ENCODE measurements around the gene SLC9C1.
"Not testable (repeated sequence)": the region's sequence is repeated elsewhere in the genome, so short reads cannot be mapped to it uniquely, and the experiment has no call there.

Gene SLC9C1

GRCh38 chr3:112228786-112229185, 65.2 kb downstream of the SLC9C1 start:
- H3K4me3 ChIP-seq (ENCODE audit: control insufficient read depth, low read depth, low read length) = no peak overlapping the region
- TF ChIP-seq CTCF (IDR thresholded peaks at IDR 0.05; ENCODE audit: control insufficient read depth, insufficient read depth, low read depth, low read length, missing control alignments) = no peak
- no peak for DNase-seq (ENCODE audit: low read depth)

DNA sequence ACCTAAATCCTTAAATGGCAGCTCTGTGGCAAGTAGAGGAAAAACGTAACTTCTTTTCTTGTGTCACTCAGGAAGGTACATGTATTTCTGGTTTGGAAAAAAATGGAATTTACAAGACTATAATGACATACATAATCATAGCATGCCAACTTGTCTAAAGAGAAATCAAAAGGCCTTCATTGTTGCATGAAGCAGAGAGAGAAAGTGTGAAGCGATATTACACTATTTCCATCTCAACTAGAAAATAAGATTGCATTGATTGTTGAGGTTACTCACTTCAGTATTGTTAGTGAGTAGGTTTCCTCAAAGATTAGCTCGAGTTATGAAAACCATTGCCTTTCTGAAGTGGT, 93.7 kb downstream of the SLC9C1 start:
- H3K4me3 ChIP-seq (ENCODE audit: control insufficient read depth, low read depth, low read length) = no peak overlapping the region
- TF ChIP-seq CTCF (IDR thresholded peaks at IDR 0.05; ENCODE audit: control insufficient read depth, insufficient read depth, low read depth, low read length, missing control alignments) = no peak
- no peak for DNase-seq (ENCODE audit: low read depth)

DNA sequence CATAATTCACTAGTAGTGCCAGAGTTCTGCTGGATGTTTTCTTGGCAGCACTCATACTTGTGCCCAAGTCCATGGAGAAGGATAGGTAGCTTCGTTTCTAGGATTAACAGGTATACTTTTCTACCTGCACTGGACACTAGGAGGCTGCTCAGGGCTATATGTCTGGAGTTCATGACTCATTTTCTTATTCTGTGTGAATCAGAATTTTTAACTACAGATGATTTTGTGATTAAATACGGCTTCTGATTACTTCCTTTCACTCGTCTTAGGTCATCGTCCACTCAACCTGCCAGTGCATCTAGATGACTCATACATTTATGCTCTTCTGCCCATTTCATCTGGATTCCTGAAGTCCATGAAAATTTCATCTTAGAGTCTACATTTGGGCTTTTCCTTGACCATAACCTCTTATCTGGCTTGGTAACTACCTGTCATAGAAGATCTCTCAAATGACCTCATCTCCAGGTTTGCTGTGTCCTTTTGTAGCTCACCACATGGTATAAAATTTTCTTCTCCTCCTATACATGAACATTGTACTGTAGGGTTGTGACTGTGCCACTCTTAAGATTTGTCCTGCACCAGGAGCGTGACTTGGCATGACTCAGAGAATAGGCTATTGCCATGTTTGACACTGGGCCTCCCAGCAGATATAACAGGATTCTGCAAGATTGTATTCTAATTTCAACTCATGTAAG, 94.2 kb downstream of the SLC9C1 start:
- no peak overlapping the region for H3K4me3 ChIP-seq (ENCODE audit: control insufficient read depth, low read depth, low read length)
- DNase-seq (ENCODE audit: low read depth) = no peak
- TF ChIP-seq CTCF (IDR thresholded peaks at IDR 0.05; ENCODE audit: control insufficient read depth, insufficient read depth, low read depth, low read length, missing control alignments) = no peak

DNA sequence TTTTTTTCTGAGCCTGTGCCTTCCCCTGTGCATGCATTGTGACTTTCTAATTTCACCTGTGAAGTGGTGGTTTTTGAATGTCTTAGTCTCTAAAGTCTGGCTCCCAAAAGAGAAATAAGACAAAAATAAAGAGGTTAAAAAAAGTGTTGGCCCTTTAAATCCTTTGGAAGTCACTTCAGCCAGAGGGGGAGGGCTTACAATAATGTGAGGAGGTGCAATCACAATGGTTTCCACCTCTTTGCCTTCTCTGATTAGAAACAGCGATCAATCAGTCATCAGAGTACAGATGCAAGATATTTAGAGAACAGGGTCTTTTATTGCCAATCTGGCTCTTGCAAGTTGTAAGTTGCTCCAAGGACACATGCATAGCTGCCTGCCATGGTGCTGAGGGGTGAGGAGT, 96.9 kb downstream of the SLC9C1 start:
- TF ChIP-seq CTCF (IDR thresholded peaks at IDR 0.05; ENCODE audit: control insufficient read depth, insufficient read depth, low read depth, low read length, missing control alignments) = no peak
- no peak for DNase-seq (ENCODE audit: low read depth)
- no peak overlapping the region for H3K4me3 ChIP-seq (ENCODE audit: control insufficient read depth, low read depth, low read length)

DNA sequence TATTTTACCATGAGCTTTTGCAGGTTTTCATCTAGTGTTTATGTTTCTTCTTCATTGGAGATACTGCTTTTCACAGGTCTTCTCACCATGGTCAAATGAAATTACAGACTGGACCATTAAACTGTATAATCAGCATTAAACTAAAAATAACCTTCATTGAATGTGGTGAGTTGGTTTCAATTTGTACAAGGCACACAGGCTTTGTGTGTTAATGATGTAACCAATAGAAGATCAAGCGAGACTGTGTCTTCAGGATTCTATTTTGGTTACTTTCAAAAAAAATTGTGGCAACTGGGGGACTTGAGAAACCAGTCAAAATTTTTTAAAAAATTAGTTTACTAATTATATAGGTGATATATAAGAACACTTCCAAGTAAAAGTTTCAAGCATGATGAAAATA, 106.7 kb downstream of the SLC9C1 start:
- no peak overlapping the region for H3K4me3 ChIP-seq (ENCODE audit: control insufficient read depth, low read depth, low read length)
- TF ChIP-seq CTCF (IDR thresholded peaks at IDR 0.05; ENCODE audit: control insufficient read depth, insufficient read depth, low read depth, low read length, missing control alignments) = no peak
- DNase-seq (ENCODE audit: low read depth) = no peak

DNA sequence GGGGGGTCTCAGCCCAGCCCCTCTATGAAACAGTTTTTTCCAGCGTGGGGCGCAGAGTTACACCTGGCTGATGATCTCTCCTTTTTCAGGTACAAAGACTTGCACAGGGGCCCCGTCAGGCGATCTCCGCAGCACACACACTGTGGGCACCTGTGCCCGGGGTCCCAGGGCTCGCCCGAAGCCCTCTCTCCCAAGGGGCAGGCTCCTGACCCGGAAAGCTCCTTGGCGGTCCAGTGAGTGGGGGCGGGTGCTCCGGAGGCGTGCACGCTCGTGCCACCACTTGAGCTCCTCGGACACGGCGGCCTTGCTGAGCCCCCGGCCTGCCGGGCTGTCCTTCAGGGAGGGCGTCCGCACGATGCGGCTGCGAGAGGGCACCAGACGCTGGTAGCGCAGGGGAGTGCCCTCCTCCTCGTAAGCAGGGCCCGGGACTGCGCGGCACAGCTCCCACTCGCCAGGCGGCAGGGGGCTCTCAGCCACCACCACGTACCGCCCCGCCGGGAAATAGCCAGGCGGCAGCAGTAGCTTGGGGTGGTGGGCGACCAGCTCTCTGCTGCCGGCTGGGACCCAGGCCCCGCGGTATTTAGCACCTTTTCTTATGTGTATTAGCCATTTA, 108.5 kb downstream of the SLC9C1 start:
- not testable (repeated sequence) for H3K4me3 ChIP-seq (ENCODE audit: control insufficient read depth, low read depth, low read length); DNase-seq (ENCODE audit: low read depth)

- no peak overlapping the region for H3K4me3 ChIP-seq (ENCODE audit: control insufficient read depth, low read depth, low read length)
- no peak for DNase-seq (ENCODE audit: low read depth)
- no peak for TF ChIP-seq CTCF (IDR thresholded peaks at IDR 0.05; ENCODE audit: control insufficient read depth, insufficient read depth, low read depth, low read length, missing control alignments)
Measured at GRCh38 chr3:112175646-112176045, 118.4 kb downstream of the SLC9C1 start.

Data from AG09309 (cell line).